ENCODE results near the gene CERK.

The CERK gene

DNA sequence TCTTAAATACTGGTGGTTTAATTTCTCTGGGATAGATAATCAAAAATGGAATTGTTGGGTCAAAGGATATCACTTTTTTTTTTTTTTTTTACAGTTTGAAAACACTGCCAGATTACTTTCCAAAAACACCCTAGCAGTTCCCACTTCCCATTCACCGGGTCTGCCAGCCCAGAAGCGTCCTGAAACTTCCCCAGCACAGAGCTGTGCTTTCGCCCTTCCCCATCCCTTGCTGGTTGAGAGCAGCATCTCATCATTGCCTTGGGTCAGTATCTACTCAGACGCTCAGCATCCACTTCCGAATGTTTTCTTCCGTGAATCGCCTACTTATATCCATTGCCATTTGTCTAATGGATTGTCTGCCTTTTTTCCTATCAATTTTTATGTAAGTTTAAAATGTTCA, 5.5 kb downstream of the CERK start:
- in situ Hi-C loops (cut with MboI; ENCODE audit: low sequenced_read_pairs): no loop called here

DNA sequence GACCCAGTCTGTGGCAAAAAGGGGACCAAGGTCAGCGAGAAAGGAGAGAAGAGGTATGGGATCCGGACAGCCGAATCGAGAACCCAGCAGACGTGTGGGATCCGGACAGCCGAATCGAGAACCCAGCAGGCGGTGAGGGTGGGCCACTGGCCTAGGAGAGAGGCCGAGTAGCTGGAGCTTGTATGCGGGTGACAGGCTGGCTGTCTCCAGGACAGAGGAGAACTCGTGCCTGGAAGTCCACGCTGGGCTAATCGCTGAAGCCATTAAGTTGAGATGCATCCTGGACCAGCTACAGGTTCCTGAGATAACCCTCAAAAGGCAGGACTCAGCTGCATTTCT, 6.0 kb downstream of the CERK start:
- in situ Hi-C loops (cut with MboI; ENCODE audit: low sequenced_read_pairs): no loop called here

GRCh38 chr22:46731246-46732040, 6.6 kb downstream of the CERK start:
- in situ Hi-C loops (cut with MboI; ENCODE audit: low sequenced_read_pairs): no loop called here

GRCh38 chr22:46730568-46731245, 7.3 kb downstream of the CERK start:
- in situ Hi-C loops (cut with MboI; ENCODE audit: low sequenced_read_pairs): no loop called here

DNA sequence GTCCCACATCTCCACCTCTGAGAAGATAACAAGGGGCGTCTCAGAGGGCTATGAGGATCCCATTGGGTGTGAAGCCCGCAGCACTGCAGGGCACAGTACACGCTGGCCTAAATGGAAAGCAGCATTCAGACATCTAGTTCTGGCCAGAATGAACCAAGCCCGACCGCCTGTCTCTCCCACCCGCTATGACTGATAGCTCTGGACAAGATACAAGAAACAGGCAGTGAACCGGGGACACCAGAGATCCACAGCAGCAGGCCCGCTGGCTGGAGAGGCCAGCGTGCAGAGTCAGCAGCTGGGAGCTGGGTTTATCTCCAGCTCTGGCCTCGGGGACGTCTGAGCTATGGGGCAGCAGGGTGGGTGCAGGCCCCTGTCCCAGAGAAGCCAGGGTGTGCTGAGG, 9.6 kb downstream of the CERK start:
- in situ Hi-C loops (cut with MboI; ENCODE audit: low sequenced_read_pairs): no loop called here

- in situ Hi-C loops (cut with MboI; ENCODE audit: low sequenced_read_pairs): no loop called here
These were observed 10.2 kb downstream of the CERK start for GRCh38 chr22:46727813-46728364.

- in situ Hi-C loops (cut with MboI; ENCODE audit: low sequenced_read_pairs): no loop called here
These were observed 11.1 kb downstream of the CERK start for GRCh38 chr22:46726986-46727317.

- in situ Hi-C loops (cut with MboI; ENCODE audit: low sequenced_read_pairs): no loop called here
These were observed 11.7 kb downstream of the CERK start for GRCh38 chr22:46726066-46726985.

DNA sequence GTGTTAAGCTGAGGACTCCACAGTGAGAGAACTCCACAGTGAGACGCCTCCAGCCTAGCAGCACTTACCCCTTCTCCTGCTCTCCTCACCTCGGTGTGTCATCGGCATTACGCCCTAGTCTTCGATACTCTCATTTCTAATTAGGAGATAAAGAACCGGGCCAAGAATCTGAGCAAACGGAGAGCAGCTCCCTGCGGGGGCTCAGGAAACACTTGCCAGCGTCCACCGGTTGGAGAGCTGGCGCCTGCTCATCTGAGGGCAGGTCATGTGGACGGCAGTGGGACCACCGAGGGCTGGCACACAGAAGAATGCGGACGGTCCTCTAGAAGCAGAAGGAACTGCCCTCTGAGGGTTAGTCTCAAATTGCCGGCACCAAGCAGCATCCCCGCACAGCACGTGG, 13.0 kb downstream of the CERK start:
- in situ Hi-C loops (cut with MboI; ENCODE audit: low sequenced_read_pairs): no loop called here

- in situ Hi-C loops (cut with MboI; ENCODE audit: low sequenced_read_pairs): no loop called here
These were observed 14.2 kb downstream of the CERK start for GRCh38 chr22:46723882-46724281.

- in situ Hi-C loops (cut with MboI; ENCODE audit: low sequenced_read_pairs): no loop called here
These were observed 16.5 kb downstream of the CERK start for GRCh38 chr22:46721501-46722085.

- in situ Hi-C loops (cut with MboI; ENCODE audit: low sequenced_read_pairs): no loop called here
These were observed 18.1 kb downstream of the CERK start for GRCh38 chr22:46719921-46720320.

GRCh38 chr22:46714550-46714949, 23.5 kb downstream of the CERK start:
- in situ Hi-C loops (cut with MboI; ENCODE audit: low sequenced_read_pairs): no loop called here

DNA sequence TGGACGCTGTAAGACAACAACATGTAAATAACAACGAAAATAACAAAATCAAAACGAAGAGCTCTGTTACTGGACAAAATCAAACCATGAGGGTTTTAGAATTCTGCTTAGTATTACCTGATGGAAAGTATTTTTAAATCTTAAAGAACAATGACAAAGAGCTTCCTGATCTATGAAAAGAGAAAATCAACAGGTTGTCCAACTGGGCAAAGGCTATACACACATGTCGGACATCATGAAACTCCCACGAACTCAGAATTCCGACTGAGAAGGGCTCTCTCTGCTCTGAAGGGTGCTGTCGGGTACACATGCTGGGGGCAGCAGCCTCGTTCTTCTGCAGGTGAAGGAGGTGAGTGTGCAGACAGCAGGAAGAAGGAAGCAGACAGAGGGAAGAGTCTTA, 25.8 kb downstream of the CERK start:
- in situ Hi-C loops (cut with MboI; ENCODE audit: low sequenced_read_pairs): no loop called here

DNA sequence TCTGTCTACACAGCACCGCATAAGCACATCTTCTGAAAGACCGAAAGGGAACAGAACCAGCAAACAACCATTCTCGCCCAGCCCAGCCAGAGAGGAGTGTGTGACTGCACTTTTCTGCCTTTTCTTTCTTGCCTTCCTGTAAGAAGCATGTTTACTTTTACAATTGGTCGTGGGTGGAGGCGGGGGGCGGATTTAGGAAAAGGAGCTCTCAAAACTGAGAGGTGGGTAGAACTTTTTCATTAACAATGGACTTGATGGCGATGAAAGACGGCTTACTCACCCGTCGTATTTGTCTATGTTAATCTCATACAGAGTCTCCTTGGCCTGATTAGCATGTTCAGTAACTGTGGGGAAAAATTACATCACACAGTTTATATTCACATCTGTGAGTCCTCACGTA, 27.2 kb downstream of the CERK start:
- in situ Hi-C loops (cut with MboI; ENCODE audit: low sequenced_read_pairs): no loop called here

DNA sequence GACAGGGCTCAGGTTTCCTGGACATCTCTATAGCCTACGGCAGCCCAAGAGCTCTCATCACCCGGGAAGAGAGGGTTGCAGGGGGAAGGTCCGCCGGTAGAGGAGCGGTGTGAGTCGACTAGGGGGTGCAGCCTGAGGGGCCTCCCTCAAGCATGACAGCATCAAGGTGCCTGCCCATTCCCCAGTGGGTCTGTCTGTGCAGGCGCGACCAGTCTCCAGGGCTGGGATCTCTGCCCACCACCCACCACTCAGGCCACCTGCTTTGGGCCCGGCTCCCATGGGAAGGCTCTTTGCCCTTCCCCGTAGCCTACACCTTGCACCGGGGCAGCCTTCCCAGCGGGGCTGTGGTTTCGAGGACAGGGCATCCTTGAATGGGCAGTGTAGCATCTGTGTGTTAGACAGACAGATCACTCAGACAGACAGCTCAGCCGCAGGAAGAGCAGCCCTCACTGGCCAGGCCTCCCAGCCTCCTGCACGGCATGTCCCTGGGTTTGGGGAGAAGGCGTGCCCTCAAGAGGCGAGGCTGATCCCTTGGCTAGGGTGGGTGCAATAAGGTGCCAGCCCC, 29.2 kb downstream of the CERK start:
- in situ Hi-C loops (cut with MboI; ENCODE audit: low sequenced_read_pairs): no loop called here

DNA sequence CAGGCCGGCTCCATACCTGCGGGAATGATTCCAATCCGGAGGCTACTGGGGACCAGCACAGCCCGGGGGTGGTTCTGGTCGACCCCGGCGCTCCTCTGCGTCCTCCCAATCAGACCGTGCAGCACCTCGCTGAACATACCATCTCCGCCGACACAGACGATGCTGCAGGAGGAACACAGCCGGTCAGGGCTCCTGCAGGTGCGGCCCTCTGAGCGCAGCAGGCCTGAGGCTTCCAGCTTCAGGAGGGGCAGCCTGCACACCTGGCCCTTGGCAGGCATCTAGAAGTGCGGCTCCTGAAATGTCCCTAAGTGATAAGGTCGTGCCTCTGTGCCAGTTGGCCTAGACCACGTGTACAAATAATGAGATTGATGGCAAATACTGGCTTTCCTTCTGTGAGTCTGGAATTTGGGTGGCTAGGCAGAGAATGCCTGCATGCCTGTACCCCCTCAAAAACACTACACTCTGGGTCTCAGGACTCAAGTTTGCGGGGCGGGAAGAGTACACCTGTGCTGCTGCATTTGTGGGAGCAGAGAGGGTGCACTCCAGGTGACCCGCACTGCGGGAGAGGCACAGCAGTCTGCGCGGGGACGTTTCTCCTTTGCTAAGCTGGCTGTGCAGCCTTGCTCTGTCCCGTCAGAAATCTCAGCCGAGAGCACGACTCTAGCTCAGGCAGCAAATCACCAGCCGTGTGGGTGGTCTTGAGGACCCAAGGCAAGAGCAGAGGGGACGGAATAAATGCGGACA, 30.1 kb downstream of the CERK start:
- in situ Hi-C loops (cut with MboI; ENCODE audit: low sequenced_read_pairs): no loop called here

GRCh38 chr22:46707305-46707704, 30.7 kb downstream of the CERK start:
- in situ Hi-C loops (cut with MboI; ENCODE audit: low sequenced_read_pairs): no loop called here

GRCh38 chr22:46706060-46706459, 32.0 kb downstream of the CERK start:
- in situ Hi-C loops (cut with MboI; ENCODE audit: low sequenced_read_pairs): no loop called here

GRCh38 chr22:46703996-46704370, 34.1 kb downstream of the CERK start:
- in situ Hi-C loops (cut with MboI; ENCODE audit: low sequenced_read_pairs): no loop called here
